Measurements from ENCODE around the gene DDX19B.
"Not testable (repeated sequence)": the region's sequence is repeated elsewhere in the genome, so short reads cannot be mapped to it uniquely, and the experiment has no call there.

The DDX19B gene

DNA sequence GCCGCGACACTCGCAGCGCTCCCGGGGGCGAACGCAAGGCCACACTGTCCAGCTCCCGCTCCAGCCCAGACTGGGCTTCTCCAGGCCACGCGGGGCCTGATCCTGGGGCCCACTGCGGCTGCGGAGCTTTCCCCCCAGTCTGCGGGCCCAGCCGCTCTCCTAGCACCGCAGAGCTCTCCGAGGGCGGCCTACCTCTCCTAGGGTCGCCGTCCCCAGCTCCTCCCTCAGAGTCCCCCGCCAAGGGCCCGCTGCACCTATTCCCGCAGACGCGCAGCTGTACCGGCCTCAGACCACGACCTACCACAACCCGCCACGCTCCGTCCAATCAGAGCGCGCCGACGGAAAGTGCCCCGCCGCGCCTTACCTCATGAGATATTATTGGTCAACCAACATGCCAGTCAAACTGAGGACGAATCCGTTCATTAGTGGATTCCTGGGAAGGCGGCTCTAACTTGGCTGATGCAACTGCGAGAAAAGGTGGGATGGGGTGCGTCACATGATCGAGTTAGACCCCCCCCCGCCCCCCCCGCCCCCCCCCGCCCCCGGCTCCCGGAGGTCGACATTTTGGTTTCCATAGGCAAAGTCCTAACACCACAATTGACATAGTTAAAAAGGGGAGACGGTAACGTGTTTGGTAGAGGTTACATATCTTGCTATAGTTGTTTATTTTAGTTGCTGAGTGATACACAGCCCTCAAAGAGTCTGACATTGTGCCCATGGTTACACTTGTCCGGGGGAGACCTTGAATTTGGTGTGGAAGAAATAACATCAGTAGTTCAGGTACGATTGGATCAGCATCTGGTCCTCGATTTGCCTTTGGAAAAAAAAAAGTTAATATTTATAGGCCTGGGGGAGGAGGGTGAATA lies 9.5 kb upstream of the DDX19B start, which contains the start of gene AARS1:
Gene AARS1, minus strand, starts transcription at position 278 of the 866 bp plus-strand sequence. CDS start 6,743 bp downstream, outside the sequence.
- peaks cover 4% of the 10 kb centered on the region; the same call in 1 of the 2 replicates for H3K9me3 ChIP-seq (ENCODE audit: insufficient read depth, low read length)
- no peaks in the 10 kb centered on the region for H3K27me3 ChIP-seq (ENCODE audit: insufficient read depth, insufficient read length)
- H3K36me3 ChIP-seq (ENCODE audit: insufficient read depth, insufficient read length, low read length) = peaks cover 23% of the 10 kb centered on the region
- peak within 1 kb of the TSS; percentile 96 for H3K4me3 ChIP-seq (ENCODE audit: insufficient read length, low read depth)
- DNase-seq (ENCODE audit: low read depth, low spot score) = peak; percentile 99
- H3K4me1 ChIP-seq (ENCODE audit: insufficient read depth, insufficient read length) = no peaks in the 10 kb centered on the region
- H3K9ac ChIP-seq (ENCODE audit: insufficient read length, low read depth) = peak within 1 kb of the TSS; percentile 99
- no peak for TF ChIP-seq YY1 (IDR thresholded peaks at IDR 0.05; ENCODE audit: insufficient read depth, insufficient read length)
- TF ChIP-seq ZNF274 (IDR thresholded peaks at IDR 0.05; ENCODE audit: low read depth, low read length) = no peak
- TF ChIP-seq SUZ12 (IDR thresholded peaks at IDR 0.05; ENCODE audit: extremely low read depth, insufficient read depth, insufficient read length) = no peak

DNA sequence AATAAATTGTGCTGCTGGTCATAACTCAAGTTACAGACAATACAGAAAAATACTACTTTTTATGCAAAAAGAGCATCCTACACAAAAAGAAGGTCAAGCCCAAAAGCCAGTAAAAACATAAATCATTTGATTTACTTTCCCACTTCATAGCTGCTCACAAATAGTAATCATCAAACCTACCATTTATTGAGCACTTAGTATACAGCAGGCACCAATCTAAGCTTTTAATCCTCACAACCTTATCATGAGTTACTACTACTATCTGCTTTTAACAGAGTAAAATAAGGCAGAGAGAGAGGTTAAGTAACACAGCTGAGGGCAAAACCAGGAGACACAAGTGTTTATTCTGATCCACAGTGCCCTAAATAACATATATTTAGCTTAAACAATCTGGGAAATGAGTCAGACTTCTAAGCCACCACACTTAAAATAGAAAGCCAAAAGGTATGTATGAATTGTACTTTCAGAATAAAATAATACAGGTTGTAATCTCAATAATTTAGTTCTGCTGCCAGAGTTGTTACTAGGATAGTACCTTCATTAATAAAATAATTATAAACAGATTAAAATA lies 8.0 kb upstream of the DDX19B start:
- TF ChIP-seq SUZ12 (IDR thresholded peaks at IDR 0.05; ENCODE audit: extremely low read depth, insufficient read depth, insufficient read length) (no peak), YY1 (IDR thresholded peaks at IDR 0.05; ENCODE audit: insufficient read depth, insufficient read length) (no peak), ZNF274 (IDR thresholded peaks at IDR 0.05; ENCODE audit: low read depth, low read length) (no peak)
- no peak for DNase-seq (ENCODE audit: low read depth, low spot score)
- Histone ChIP-seq H3K27me3 (ENCODE audit: insufficient read depth, insufficient read length) (no peaks in the 10 kb centered on the region), H3K4me3 (ENCODE audit: insufficient read length, low read depth) (no peak overlapping the region), H3K9me3 (ENCODE audit: insufficient read depth, low read length) (peaks cover 6% of the 10 kb centered on the region; the same call in 1 of the 2 replicates), H3K36me3 (ENCODE audit: insufficient read depth, insufficient read length, low read length) (peaks cover 8% of the 10 kb centered on the region), H3K9ac (ENCODE audit: insufficient read length, low read depth) (no peak overlapping the region), H3K4me1 (ENCODE audit: insufficient read depth, insufficient read length) (no peaks in the 10 kb centered on the region)

DNA sequence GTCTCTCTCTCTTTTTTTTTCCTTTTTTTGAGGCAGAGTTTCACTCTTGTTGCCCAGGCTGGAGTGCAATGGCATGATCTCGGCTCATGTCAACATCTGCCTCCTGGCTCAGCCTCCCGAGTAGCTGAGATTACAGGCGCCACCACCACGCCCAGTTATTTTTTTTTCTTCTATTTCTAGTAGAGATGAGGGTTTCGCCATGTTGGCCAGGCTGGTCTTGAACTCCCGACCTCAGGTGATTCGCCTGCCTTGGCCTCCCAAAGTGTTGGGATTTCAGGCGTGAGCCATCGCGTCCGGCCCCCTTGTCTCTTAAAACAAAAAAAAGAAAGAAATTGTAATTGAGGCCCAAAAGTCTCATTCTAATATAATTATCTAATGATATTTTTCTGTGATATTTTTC lies 6.8 kb upstream of the DDX19B start:
- H3K9me3 ChIP-seq (ENCODE audit: insufficient read depth, low read length) = not testable (repeated sequence)

DNA sequence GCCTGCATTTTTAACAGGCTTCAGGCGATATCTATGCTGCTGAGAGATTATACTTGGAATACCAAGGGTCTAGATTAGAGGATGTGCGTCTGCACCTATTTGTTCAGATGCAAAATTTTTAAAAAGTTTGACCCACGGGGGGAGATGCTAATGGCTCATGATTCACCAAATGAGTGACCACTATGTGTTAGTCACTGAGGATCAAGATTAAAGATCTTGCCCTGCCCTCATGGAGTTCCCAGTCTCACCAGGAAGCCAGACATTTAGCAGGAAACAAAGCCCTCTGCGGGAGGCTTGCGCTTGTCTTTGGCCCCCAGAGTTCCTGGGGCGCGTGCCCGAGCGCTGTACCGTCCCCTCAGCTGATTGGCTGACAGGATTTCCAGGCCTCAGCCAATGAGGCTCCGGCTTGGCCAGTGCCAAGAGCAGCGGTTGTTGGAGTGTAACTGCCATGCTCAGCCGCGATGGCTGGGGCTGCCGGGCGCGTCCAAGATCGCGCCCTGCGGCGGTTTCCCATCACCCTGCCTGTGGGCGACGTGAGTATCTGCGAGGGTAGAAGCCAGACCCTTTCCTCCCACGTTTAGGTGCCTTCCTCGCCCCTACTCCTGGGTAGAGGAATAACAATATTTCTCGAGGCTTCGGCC lies 4.5 kb upstream of the DDX19B start:
- H3K27me3 ChIP-seq (ENCODE audit: insufficient read depth, insufficient read length) = no peaks in the 10 kb centered on the region
- H3K36me3 ChIP-seq (ENCODE audit: insufficient read depth, insufficient read length, low read length) = no peaks in the 10 kb centered on the region
- H3K9ac ChIP-seq (ENCODE audit: insufficient read length, low read depth) = no peak overlapping the region
- no peak for DNase-seq (ENCODE audit: low read depth, low spot score)
- H3K9me3 ChIP-seq (ENCODE audit: insufficient read depth, low read length) = peaks cover 6% of the 10 kb centered on the region; the same call in 1 of the 2 replicates
- no peaks in the 10 kb centered on the region for H3K4me1 ChIP-seq (ENCODE audit: insufficient read depth, insufficient read length)
- no peak for TF ChIP-seq SUZ12 (IDR thresholded peaks at IDR 0.05; ENCODE audit: extremely low read depth, insufficient read depth, insufficient read length)
- no peak for TF ChIP-seq YY1 (IDR thresholded peaks at IDR 0.05; ENCODE audit: insufficient read depth, insufficient read length)
- TF ChIP-seq ZNF274 (IDR thresholded peaks at IDR 0.05; ENCODE audit: low read depth, low read length) = no peak
- no peak overlapping the region for H3K4me3 ChIP-seq (ENCODE audit: insufficient read length, low read depth)

More for the DNA sequence above, 6.8 kb upstream of the DDX19B start:
- DNase-seq (ENCODE audit: low read depth, low spot score); H3K4me3 ChIP-seq (ENCODE audit: insufficient read length, low read depth); H3K36me3 ChIP-seq (ENCODE audit: insufficient read depth, insufficient read length, low read length); H3K27me3 ChIP-seq (ENCODE audit: insufficient read depth, insufficient read length); H3K4me1 ChIP-seq (ENCODE audit: insufficient read depth, insufficient read length); H3K9ac ChIP-seq (ENCODE audit: insufficient read length, low read depth): not testable (repeated sequence)

DNA sequence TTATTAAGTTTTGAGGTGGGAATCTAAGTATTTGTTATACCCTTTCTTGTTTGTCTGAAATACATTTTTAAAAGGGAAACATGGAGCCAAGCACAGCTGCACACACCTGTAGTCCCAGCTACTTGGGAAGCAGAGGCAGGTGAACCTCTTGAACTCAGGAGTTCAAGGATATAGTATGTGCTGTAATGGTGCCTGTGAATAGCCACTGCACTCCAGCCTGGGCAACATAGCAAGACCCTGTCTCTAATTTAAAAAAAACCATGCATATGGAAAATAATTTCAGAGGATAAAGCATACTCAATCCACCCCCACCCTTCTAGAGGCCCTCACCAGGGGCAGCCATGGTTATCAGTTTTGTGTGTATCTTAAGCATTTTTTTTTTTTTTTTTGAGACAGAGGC lies 3.4 kb upstream of the DDX19B start:
- no peak overlapping the region for H3K9ac ChIP-seq (ENCODE audit: insufficient read length, low read depth)
- no peaks in the 10 kb centered on the region for H3K27me3 ChIP-seq (ENCODE audit: insufficient read depth, insufficient read length)
- DNase-seq (ENCODE audit: low read depth, low spot score) = no peak
- H3K9me3 ChIP-seq (ENCODE audit: insufficient read depth, low read length) = peaks cover 10% of the 10 kb centered on the region; the same call in 1 of the 2 replicates
- no peak for TF ChIP-seq SUZ12 (IDR thresholded peaks at IDR 0.05; ENCODE audit: extremely low read depth, insufficient read depth, insufficient read length)
- TF ChIP-seq YY1 (IDR thresholded peaks at IDR 0.05; ENCODE audit: insufficient read depth, insufficient read length) = no peak
- TF ChIP-seq ZNF274 (IDR thresholded peaks at IDR 0.05; ENCODE audit: low read depth, low read length) = no peak
- no peaks in the 10 kb centered on the region for H3K4me1 ChIP-seq (ENCODE audit: insufficient read depth, insufficient read length)
- peaks cover 3% of the 10 kb centered on the region for H3K36me3 ChIP-seq (ENCODE audit: insufficient read depth, insufficient read length, low read length)
- no peak overlapping the region for H3K4me3 ChIP-seq (ENCODE audit: insufficient read length, low read depth)

DNA sequence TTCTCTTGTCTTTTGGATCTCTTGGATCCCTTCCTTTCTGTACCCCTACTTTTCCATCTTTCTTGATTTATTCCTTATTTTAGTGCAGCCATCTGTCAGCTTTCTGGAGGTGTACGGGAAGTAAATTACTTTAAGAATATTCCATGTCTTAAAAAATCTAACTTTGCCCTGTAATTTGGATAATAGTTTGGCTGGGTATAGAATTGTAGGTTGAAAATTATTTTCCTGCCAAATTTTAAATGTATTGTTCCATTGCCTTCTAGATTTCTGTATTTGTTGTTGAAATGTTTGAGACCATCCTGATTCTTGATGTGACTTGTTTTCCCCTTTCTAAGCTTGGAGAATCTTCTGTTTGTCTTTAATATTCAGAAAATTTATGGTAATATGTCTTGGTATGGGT lies 2.1 kb downstream of the DDX19B start:
- no peak overlapping the region for H3K9ac ChIP-seq (ENCODE audit: insufficient read length, low read depth)
- H3K9me3 ChIP-seq (ENCODE audit: insufficient read depth, low read length) = peaks cover 15% of the 10 kb centered on the region
- TF ChIP-seq YY1 (IDR thresholded peaks at IDR 0.05; ENCODE audit: insufficient read depth, insufficient read length) = no peak
- TF ChIP-seq SUZ12 (IDR thresholded peaks at IDR 0.05; ENCODE audit: extremely low read depth, insufficient read depth, insufficient read length) = no peak
- TF ChIP-seq ZNF274 (IDR thresholded peaks at IDR 0.05; ENCODE audit: low read depth, low read length) = no peak
- H3K4me3 ChIP-seq (ENCODE audit: insufficient read length, low read depth) = no peak overlapping the region
- no peaks in the 10 kb centered on the region for H3K27me3 ChIP-seq (ENCODE audit: insufficient read depth, insufficient read length)
- peaks cover 4% of the 10 kb centered on the region for H3K36me3 ChIP-seq (ENCODE audit: insufficient read depth, insufficient read length, low read length)
- DNase-seq (ENCODE audit: low read depth, low spot score) = no peak
- peaks cover 2% of the 10 kb centered on the region for H3K4me1 ChIP-seq (ENCODE audit: insufficient read depth, insufficient read length)

DNA sequence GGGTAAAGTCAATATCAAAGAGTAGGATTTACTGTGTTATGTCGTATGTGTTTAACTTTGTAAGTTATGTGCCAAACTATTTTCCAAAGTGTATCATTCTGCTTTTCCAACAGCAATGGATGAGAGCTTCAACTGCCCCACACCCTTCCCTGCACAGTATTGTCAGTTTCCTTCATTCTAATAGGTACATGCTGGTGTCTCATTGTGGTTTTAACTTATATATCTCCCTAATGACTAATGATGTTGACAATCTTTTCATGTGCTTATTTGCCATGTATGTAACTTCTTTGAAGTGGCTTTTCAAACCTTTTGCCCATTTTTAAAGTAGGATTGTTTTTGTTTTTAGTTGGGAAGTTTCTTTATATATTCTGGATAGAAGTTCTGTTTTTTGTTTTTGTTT lies 3.8 kb downstream of the DDX19B start:
- no peak for DNase-seq (ENCODE audit: low read depth, low spot score)
- H3K27me3 ChIP-seq (ENCODE audit: insufficient read depth, insufficient read length) = no peaks in the 10 kb centered on the region
- TF ChIP-seq SUZ12 (IDR thresholded peaks at IDR 0.05; ENCODE audit: extremely low read depth, insufficient read depth, insufficient read length) (no peak), YY1 (IDR thresholded peaks at IDR 0.05; ENCODE audit: insufficient read depth, insufficient read length) (no peak), ZNF274 (IDR thresholded peaks at IDR 0.05; ENCODE audit: low read depth, low read length) (no peak)
- H3K36me3 ChIP-seq (ENCODE audit: insufficient read depth, insufficient read length, low read length) = peaks cover 4% of the 10 kb centered on the region
- H3K4me1 ChIP-seq (ENCODE audit: insufficient read depth, insufficient read length) = peaks cover 2% of the 10 kb centered on the region
- H3K4me3 ChIP-seq (ENCODE audit: insufficient read length, low read depth) = no peak overlapping the region
- peaks cover 15% of the 10 kb centered on the region for H3K9me3 ChIP-seq (ENCODE audit: insufficient read depth, low read length)
- H3K9ac ChIP-seq (ENCODE audit: insufficient read length, low read depth) = no peak overlapping the region
